NCI-H2171 (cell line): ENCODE measurements around the gene NOP58.
"Not testable (repeated sequence)": the region's sequence is repeated elsewhere in the genome, so short reads cannot be mapped to it uniquely, and the experiment has no call there.

Experiments
- DNase-seq: peaks from one replicate; lab custom pipeline; 2025; lab: John Stamatoyannopoulos, UW

NOP58 gene

DNA sequence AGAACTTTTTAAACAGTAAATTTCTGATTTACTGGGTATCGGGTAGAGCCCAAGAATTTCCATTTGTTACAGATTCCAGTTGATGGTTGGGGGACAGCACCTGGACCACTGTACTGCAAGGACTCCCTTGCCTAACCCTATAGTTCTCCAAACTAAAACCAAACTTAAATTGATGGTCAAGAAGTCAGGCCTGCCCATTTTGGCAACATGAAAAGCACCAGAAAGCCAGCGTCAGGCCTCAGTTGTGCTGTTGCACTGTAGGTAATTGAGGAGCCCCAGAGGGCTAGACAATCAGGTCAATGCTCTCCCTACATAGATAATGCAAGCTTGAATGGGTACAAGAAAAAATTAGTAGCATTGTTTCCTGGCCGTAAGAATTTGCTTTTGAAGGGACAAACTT, 40.5 kb downstream of the NOP58 start:
- DNase-seq, result no peak

DNA sequence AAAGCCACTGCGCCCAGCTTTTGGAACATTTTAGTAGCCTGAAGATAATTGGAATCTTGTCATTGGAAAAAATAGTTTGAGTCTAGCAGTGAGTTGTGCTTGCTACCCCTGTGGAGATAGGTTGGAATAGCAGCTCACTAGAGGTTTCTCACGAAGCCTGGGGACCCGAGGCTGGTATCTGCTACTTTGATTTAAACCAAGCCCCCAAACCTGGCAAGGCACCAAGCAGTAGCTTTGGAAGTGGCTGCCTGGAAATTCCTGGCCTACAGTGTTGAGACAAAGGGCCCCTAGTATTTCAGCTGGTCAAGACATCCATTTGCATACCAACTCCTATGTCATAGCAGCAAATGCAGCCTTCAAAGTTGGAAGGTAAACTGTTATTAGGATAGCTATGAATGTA, 42.1 kb downstream of the NOP58 start:
- no peak for DNase-seq

DNA sequence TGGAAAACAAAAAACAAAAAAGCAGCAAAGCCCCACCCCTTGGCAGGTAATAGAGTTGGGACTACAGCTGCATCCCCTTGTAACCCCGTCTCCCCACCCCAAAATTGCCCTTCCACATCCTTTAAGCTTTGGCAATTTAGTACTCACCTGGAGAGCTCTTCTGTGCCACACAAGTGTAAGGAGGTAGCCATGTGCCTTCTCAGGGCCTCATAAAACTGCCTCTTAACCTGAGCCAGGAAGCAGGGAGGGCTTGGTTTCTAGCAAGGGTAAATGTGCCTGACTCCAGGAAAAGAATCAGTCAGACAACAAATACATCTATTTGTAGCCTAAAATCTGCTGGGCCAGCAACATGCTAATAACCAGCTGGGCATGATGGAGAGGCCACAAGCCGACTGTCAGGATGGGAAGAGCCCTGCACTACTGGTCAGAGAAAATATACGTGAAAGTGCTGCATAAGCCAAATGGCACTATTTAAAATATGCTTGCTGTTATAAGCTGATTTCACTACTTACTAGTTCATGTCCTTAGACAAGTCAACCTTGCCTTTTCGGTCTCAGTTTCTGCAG, 46.3 kb downstream of the NOP58 start:
- DNase-seq, result no peak

GRCh38 chr2:202314116-202314515, 48.6 kb downstream of the NOP58 start:
- DNase-seq, result no peak

GRCh38 chr2:202317080-202317857, 51.7 kb downstream of the NOP58 start:
- DNase-seq, result no peak

GRCh38 chr2:202320362-202320761, 54.8 kb downstream of the NOP58 start:
- not testable (repeated sequence) for DNase-seq

GRCh38 chr2:202322435-202322834, 56.9 kb downstream of the NOP58 start:
- DNase-seq, result no peak

GRCh38 chr2:202327858-202328257, 62.3 kb downstream of the NOP58 start:
- DNase-seq, result no peak

- DNase-seq, result no peak
Observed at GRCh38 chr2:202335791-202336467, 70.4 kb downstream of the NOP58 start.

DNA sequence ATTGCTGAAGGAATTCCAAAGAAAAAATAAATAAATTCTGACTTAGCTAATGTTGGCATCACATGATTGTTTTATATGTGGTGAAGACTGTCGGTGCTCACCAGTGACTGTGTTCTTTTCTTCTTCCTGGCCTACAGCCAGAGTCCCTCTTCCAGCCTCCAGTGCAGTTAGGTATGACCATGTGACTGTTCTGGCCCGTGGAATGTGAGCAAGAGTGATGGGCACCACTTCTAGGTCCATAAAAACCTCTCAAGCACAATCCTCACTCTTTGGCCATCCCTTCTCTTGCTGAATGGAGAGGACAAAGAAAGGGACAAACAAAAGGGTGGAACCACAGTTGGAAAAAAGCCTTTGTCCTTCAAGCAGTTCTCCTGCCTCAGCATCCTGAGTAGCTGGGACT, 71.6 kb downstream of the NOP58 start:
- DNase-seq, result no peak

DNA sequence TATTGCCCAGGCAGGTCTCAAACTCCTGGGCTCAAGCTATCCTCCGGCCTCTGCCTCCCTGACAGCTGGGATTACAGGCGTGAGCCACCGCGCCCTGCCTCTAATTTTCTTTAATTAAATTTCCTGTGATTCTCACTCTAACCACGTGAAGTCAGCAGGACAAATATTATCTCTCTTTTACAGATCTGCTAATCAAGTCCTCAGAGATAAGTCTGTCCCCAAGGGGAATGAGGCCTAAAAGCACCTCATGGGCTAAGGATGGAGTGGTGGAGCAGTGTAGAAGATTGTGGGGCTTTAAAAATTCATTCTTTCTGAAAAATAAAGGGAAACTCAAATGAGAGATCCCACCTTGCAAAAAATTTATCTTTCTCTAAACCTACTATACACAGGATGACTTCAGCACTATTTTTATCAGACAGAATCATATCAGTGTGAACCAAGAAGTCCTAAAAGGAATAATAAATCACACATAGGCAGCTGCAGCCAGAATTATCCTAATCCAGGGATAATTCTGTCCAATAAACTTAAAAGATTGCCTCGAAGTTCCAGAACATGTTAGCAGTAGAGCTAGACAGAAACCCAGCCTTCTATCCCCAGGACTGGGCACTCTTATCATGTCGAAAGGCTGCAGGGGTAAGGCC, 72.3 kb downstream of the NOP58 start:
- no peak for DNase-seq

DNA sequence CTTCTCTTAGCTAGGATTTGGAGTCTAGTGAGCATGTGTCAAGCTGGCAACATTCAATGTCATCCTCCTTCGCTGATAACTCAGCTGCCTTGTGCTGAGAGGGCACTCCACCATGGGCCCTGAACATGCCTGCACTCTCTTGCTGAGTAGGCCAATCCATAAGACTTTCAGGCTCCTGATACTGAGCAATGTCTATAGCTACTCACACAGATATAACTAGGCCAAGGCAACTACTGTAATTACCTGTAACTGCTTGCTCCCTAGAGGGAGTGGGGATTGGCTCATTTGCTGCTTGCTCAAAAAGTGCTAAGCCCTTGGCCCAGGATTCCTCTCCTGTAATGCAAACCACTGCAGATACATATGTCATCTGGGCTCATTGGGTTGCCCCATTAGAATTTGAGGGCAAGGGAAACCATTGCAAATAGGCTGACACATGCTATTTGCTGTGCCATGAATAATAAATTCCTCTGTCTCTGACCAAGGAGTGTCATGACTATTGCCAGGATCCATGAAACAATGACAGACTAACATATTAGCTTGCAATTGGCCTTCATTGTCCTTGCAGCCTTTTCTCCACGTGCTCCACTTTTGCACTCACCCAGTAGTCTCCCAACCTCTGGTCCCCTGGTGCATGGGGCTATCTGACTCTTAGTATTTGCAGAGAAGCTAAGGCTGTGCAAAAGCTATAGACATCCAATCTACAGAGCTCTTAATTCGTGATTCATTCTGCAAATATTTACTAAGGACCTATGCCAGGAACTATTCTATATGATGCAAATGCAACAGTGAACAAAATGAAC, 73.7 kb downstream of the NOP58 start:
- DNase-seq, result no peak

DNA sequence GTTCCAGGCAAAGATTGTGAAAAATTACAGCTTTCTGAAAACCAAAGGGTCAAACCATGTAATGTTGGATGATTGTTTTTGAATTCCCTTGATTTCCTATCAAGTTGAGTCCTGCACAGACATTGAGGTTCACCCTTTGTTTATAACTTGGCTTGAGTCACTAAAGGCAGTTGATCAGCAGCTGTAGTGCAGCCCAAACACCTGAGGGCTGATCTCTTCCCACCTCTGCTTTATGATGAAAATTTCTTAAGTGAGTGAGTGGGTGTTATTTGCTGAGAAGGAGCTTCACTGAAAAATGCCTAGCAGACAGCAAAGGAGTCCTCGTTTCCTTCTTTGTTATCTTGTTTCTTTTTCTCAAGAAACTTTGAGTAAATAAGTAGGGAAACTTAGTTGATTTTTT, 78.6 kb downstream of the NOP58 start:
- no peak for DNase-seq

- DNase-seq, result no peak
Observed at GRCh38 chr2:202346180-202346579, 80.6 kb downstream of the NOP58 start.
